HG03060 (cell line): Measurements from ENCODE around the gene C19orf81.

ENCODE experiments used
- ATAC-seq: cut with Tn5 transposase; IDR thresholded peaks from one replicate; pipeline ENCODE4 v1.9.1; 2021; ENCODE audit warnings: low read depth, moderate number of reproducible peaks; ENCODE audit not compliant: unreplicated experiment

Gene C19orf81

DNA sequence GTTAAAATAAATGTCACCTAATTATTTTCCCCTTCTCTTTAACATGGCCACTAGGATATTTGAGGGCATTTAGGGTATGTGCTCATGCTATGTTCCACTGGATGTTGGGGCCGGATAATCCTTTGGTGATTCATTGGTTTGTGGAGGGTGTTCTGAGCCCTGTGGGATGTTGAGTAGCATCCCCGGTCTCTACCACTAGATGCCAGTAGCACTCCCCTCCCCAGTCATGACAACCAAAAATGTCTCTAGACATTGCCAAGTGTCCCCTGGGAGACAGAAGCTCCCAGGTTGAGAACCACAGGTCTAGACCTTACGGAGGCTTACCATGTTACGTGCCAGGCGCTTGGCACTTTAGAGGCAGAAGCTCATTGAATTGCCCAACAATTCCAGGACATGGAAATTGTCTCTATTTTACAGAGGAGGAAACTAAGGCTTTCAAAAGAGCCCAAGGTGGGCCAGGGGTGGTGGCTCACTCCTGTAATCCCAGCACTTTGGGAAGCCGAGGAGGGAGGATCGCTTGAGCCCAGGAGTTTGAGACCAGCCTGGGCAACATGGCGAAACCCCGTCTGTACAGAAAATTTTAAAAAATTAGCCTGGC is 56.3 kb downstream of the C19orf81 start:
- no peak for ATAC-seq

DNA sequence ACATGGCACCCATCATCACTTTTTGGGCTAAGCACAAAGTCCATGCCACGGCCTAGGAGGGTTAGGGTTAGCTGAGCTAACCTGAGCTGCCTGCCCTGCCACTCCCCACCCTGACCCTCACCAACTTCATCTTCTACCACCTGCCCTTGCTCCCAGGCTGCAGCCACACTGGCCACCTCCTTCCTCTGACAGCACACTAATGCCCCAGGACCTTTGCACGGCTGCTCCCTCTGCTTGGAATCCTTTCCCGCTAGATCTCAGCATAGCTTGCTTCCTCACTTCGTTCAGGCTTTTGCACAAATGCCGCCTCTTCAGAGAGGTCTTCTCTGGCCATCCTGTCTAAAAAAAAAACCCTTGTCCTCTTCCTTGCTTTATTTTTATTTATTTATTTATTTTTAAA is 57.1 kb downstream of the C19orf81 start:
- no peak for ATAC-seq

DNA sequence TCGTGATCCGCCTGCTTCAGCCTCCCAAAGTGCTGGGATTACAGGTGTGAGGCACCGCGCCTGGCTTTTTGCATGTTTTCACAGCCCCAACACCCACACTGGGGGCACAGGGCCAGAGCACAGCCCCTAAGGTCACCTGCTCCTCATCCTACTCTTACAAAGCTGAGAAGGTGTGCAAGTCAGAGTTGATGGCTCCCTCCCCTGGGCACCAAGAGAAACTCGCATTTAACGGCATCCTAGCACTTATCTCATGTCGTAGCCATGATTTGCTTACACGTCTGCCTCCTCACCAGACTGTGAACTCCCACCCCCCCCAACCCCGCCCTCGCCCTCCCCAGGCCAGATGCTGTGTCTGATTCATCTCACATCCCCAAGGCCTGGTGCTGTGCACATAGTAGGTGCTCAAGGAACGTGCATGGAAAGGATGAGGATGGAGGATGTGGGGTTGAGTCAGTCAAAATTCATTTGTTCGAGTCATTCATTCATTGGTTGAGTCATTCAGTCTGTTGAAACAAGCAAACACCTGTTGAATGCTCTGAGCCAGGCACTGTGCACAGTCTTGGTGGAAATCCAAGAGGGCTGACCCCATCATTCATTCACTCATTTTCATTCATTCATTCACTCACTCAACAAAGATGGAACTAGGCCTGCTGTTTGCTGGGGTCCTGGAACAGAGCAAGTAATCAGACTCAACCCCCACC is 59.1 kb downstream of the C19orf81 start:
- no peak for ATAC-seq
